ENCODE results near the gene PTPRD.
"Not testable (repeated sequence)": the region's sequence is repeated elsewhere in the genome, so short reads cannot be mapped to it uniquely, and the experiment has no call there.

PTPRD gene

GRCh38 chr9:8705861-8706260, 1906.9 kb downstream of the PTPRD start:
- DNase-seq (ENCODE audit: low read depth): no peak
- TF ChIP-seq CTCF (IDR thresholded peaks at IDR 0.05; ENCODE audit: insufficient read depth, low read depth, low read length, missing control alignments): no peak
- H3K4me3 ChIP-seq (ENCODE audit: low read length): no peak overlapping the region

- no peak for DNase-seq (ENCODE audit: low read depth)
- TF ChIP-seq CTCF (IDR thresholded peaks at IDR 0.05; ENCODE audit: insufficient read depth, low read depth, low read length, missing control alignments): no peak
- no peak overlapping the region for H3K4me3 ChIP-seq (ENCODE audit: low read length)
Measured at GRCh38 chr9:8703904-8704303, 1908.9 kb downstream of the PTPRD start.

GRCh38 chr9:8701904-8702303, 1910.9 kb downstream of the PTPRD start:
- no peak for TF ChIP-seq CTCF (IDR thresholded peaks at IDR 0.05; ENCODE audit: insufficient read depth, low read depth, low read length, missing control alignments)
- no peak for DNase-seq (ENCODE audit: low read depth)
- no peak overlapping the region for H3K4me3 ChIP-seq (ENCODE audit: low read length)

GRCh38 chr9:8697565-8697964, 1915.2 kb downstream of the PTPRD start:
- DNase-seq (ENCODE audit: low read depth); H3K4me3 ChIP-seq (ENCODE audit: low read length): not testable (repeated sequence)

- no peak for DNase-seq (ENCODE audit: low read depth)
- no peak overlapping the region for H3K4me3 ChIP-seq (ENCODE audit: low read length)
- no peak for TF ChIP-seq CTCF (IDR thresholded peaks at IDR 0.05; ENCODE audit: insufficient read depth, low read depth, low read length, missing control alignments)
Measured at GRCh38 chr9:8696516-8696915, 1916.3 kb downstream of the PTPRD start.

- TF ChIP-seq CTCF (IDR thresholded peaks at IDR 0.05; ENCODE audit: insufficient read depth, low read depth, low read length, missing control alignments): no peak
- no peak for DNase-seq (ENCODE audit: low read depth)
- H3K4me3 ChIP-seq (ENCODE audit: low read length): no peak overlapping the region
Measured at GRCh38 chr9:8694983-8695588, 1917.7 kb downstream of the PTPRD start.

- no peak for TF ChIP-seq CTCF (IDR thresholded peaks at IDR 0.05; ENCODE audit: insufficient read depth, low read depth, low read length, missing control alignments)
- H3K4me3 ChIP-seq (ENCODE audit: low read length): no peak overlapping the region
- no peak for DNase-seq (ENCODE audit: low read depth)
Measured at GRCh38 chr9:8693464-8693863, 1919.3 kb downstream of the PTPRD start.

Data from epithelial cell of esophagus (primary cell).